Liver (tissue), 3 donors: ENCODE results near the gene HYAL1.

Experiments
- CTCF ChIP-seq: fragments of 150-350 bp; IDR thresholded peaks from 2 replicates; pipeline ENCODE4 v1.5.1; 2017; ENCODE audit warnings: improper control_type of control experiment, low read depth, low read length; ENCODE audit not compliant: missing input control
- GABPA ChIP-seq, 2 donors: IDR thresholded peaks in 1 of 2; conservative IDR thresholded peaks in 1 of 2; 2 replicates each; pipeline ENCODE4 v1.6.1; 2016; ENCODE audit warnings: antibody characterized with exemption in 2 of 2, mild to moderate bottlenecking in 1 of 2, moderate library complexity in 1 of 2
- HNF4G ChIP-seq: IDR thresholded peaks from 2 replicates; pipeline ENCODE4 v1.6.1; 2016; ENCODE audit warnings: antibody characterized with exemption
- JUND ChIP-seq, 2 donors: IDR thresholded peaks; 2 replicates each; pipeline ENCODE4 v1.6.1; 2016; ENCODE audit warnings: antibody characterized with exemption in 2 of 2
- MAX ChIP-seq: IDR thresholded peaks from 2 replicates; pipeline ENCODE4 v1.6.1; 2016; ENCODE audit warnings: antibody characterized with exemption
- NR2F2 ChIP-seq: IDR thresholded peaks from 2 replicates; pipeline ENCODE4 v1.6.1; 2016; ENCODE audit warnings: antibody characterized with exemption
- RAD21 ChIP-seq, 2 donors: IDR thresholded peaks; 2 replicates each; pipeline ENCODE4 v1.6.1; 2016; ENCODE audit warnings: antibody characterized with exemption in 2 of 2, mild to moderate bottlenecking in 2 of 2
- SP1 ChIP-seq: IDR thresholded peaks from 2 replicates; pipeline ENCODE4 v1.6.1; 2018; ENCODE audit warnings: antibody characterized with exemption, mild to moderate bottlenecking
- donor health status: healthy.
- donor health status: healthy.

- TF ChIP-seq CTCF (no peak), GABPA (IDR thresholded peaks at IDR 0.05 in 1 of 2, conservative IDR thresholded peaks at IDR 0.05 in 1 of 2) (no peak), JUND (IDR thresholded peaks at IDR 0.05) (no peak), MAX (no peak), RAD21 (IDR thresholded peaks at IDR 0.05) (no peak), NR2F2 (no peak), HNF4G (no peak), SP1 (no peak)
Measured at GRCh38 chr3:50341996-50342650, 38.7 kb upstream of the HYAL1 start.
